DMS53 treated with DMSO at 0.1 percent for 48 hours (cell line): ENCODE measurements around the gene MAGEB17.
"Not testable (repeated sequence)": the region's sequence is repeated elsewhere in the genome, so short reads cannot be mapped to it uniquely, and the experiment has no call there.

Experiments used
- DNase-seq: peaks from one replicate; lab custom pipeline; 2025; ENCODE audit not compliant: unreplicated experiment; lab: John Stamatoyannopoulos, UW

MAGEB17 gene

DNA sequence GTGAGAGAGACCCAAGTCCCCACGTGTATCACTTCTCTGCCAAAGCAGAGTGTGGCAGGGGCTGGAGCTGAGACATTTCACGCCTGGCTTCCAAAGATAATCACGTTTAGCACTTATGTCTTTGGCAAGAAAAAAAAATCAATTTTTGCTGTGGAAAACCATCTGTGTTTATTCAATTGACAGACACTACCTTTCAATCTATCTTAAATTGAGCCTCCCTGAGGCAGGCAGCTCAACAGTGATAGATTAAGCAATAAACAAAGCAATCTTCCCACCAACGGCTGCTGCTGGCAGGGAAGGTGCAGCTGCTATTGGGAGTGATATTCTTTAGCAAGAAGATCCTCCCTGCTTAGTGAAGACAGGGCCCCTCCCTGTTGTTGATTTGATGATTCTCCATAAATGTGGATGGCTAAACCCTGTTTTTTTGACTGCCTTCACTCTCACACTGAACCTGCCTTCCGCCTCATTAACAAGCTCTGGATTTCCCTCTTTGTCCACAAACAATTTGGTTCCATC is 11.6 kb upstream of the MAGEB17 start:
- no peak for DNase-seq

DNA sequence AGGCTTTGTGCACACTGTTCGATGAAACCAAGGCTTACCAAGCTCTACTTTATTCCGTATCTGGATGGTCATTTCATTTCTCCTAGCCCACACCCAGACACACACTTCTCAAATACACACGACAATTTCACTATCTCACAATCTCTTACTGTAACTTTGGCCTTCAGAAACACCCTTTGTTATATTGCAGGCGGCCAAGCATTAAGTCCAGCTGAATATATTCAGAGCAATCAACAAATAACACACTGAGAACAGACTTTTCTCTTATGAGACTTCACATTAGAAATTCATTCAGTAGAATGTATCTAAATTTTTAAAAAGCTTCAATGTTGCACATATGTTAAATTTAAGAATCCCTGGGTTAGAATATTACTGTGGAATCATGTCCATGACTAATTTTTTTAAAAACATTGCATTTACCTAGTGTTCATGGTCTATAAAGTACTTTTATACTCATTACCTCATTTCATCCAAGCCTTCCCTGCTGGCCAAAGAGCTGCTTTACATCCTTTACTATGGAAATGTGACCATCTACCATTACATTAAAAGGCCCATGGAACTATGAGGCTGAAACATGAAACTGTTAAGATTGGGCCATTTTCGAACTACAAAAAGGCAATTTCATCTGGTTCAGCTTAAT is 10.5 kb upstream of the MAGEB17 start:
- no peak for DNase-seq

- no peak for DNase-seq
Observed at GRCh38 chrX:16160729-16161128, 6.6 kb upstream of the MAGEB17 start.

GRCh38 chrX:16161173-16161572 is 6.1 kb upstream of the MAGEB17 start:
- not testable (repeated sequence) for DNase-seq

- no peak for DNase-seq
Observed at GRCh38 chrX:16162391-16162790, 4.9 kb upstream of the MAGEB17 start.

DNA sequence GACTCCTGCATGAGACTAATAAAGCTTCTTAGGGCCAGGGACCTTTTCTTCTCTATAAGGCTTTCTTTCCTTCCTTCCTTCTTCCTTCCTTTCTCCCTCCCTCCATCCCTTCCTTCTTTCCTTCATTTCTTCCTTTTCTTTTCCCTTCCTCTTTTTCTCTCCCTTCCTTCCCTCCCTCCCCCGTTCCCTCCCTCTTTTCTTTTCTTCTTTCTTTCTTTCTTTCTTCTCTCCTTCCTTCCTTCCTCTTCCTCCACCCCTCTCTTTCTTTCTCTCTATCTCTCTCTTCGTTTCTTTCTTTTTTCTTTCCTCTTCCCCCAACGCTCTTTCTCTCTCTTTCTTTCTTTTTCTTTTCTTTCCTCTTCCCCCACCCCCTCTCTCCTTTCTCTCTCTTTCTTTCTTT is 2.5 kb upstream of the MAGEB17 start:
- DNase-seq, result no peak

- DNase-seq, result no peak
Observed at GRCh38 chrX:16171039-16171438, 3.8 kb downstream of the MAGEB17 start.

DNA sequence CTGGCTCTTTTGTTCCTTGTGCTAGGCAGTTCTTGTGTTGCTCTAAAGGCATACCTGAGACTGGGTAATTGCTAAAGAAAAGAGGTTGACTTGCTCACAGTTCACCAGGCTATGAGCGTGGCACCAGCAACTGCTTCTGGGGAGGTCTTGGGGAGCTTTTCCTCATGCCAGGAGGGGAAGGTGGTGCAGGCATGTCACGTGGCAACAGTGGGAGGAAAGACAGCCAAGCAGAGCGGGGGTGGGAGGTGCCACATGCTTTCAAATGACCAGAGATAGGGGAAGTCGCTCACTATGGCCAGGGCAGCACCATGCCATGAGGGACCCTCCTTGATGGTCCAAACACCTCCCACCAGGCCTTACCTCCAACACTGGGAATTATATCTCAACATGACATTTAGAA is 4.7 kb downstream of the MAGEB17 start:
- DNase-seq, result no peak

DNA sequence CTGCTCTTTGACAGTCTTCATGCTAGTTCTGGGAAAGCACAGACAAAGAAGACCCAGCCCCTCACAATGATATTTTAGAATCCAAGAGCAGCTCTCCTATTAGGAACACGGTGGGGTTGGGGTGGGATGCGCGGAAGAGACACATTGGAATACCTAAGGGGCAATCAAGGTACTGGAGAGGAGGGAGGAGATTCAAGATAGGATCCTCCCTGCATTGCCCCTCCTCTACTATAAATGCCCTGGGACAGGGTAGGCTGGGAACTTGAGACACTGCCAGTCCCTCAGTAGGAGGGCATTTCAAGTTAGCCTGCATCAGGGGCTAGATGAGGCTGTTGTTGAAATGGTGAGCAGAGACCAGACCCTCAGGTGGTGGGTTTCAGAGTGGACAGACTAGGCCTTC is 5.1 kb downstream of the MAGEB17 start:
- no peak for DNase-seq

DNA sequence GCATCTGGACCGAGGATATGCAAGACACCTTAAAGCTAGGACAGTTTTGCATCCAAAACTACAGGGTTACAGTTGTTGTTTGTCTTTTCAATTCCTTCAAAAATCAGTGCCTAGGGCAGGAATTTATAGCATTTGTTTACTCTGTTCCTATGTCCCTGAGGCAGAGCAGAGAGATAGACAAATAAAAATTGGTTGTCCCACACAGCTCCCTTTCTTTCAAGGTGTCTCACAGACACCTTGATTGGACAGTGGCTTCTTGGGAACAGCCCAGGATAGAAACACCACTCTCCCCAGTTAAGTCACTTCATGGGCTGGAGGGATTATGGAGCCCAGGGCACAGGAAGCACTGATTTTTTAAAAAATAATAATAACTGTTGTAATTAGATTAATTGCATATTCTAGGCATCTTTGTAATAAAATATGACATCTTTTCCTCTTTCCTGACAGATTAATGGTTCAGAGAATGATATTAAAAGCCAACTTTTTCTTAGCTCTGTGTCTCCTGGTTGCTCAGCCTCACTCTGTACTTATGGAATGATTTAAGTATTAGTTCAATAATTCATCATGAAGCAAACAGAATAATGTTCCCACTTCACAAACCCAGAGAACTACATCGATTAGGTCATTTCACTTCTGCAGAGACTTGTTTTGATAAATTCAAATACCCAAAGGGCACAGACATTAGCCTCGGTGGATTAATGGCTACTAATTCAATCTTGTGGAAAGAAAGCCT is 8.2 kb downstream of the MAGEB17 start:
- DNase-seq, result no peak

GRCh38 chrX:16177260-16177659 is 10.0 kb downstream of the MAGEB17 start:
- no peak for DNase-seq

GRCh38 chrX:16183843-16184242 is 16.6 kb downstream of the MAGEB17 start:
- DNase-seq, result not testable (repeated sequence)

DNA sequence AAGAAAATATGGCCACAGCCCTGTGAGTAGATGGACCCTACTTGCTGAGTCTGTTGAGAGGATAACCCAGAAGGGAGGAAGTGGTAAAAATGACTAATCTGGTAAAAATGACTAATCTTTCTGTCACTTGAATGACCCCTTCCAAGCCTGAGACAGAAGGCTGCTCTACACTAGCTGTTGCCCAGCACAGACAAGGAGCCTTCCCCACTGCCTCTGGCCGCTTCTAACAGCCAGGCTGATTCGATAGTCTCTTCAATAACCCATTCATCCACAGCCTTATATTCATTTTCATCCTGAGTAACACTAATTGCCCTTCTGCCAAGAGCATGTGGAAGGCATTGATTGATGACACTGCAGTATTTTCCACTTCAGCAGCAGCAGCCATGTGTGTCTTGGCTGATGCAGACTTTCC is 18.4 kb downstream of the MAGEB17 start:
- no peak for DNase-seq

- DNase-seq, result no peak
Observed at GRCh38 chrX:16186380-16187007, 19.2 kb downstream of the MAGEB17 start.

DNA sequence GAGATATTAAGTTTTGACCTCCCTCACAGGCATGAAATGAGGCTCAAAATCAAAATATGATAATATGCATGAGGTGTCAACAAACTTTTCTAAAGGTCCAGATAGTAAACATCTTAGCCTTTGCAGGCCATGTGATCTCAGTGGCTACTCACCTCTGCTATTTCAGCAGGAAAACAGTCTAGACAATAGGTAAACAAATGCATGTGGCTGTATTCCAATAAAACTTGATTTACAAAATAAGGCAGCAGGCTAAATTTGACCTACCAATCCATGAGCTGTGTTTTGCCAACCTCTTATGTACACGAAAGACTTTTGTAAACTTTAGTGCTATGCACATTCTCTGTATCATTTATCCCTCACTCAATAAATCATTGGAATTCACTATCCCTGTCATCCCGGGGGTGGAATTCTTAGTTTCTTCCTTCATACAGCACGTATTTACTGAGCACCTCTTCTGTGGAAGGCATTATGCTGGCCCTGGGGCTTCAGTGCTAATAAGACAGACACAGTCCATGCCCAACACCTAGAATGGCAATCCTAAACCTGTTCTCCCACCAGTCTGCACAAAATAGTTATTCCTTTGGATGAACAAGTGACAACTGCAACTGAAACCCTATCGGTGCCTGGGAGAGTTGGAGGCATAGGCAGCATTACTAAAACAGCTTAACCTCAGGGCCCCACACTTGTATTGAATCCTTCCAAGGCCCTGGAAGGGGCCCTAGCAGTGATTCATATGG is 19.9 kb downstream of the MAGEB17 start:
- no peak for DNase-seq

DNA sequence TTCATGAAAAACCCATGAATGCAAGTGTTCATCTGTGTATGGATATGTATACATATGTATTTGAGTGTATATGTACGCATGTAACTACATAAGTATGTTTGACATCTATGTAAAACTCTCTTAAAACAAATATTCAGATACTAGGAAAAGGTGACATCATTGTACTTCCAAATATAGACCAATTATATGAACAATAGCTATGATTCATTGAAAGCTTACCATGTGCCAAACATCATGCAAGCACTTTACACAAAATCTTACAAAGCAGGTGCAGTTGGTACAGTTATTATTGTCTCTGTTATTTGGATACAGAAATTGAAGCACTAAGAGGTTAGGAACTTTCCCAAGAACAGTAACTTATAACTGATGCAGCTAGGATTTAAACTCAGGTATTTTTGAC is 21.4 kb downstream of the MAGEB17 start:
- DNase-seq, result peak; percentile 20

DNA sequence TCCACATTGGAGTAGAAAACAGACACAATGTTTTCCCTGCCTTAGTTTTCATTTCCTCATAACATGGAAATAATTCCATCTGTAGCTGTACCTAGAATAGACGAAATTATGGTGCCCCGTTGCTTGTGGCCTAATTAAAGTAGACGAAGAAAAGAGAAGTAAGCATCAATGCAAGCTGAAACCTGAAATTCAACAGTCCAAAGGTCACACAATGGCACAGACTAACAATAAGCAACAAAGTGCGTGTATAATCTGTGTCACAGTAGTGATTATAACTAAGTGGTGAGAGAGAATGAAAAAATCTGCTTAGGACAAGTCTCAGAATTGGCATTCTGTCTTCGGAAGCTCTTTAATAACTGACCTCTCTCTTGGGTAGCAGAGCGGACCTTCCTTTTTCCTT is 24.3 kb downstream of the MAGEB17 start:
- DNase-seq, result no peak

- no peak for DNase-seq
Observed at GRCh38 chrX:16196829-16197228, 29.5 kb downstream of the MAGEB17 start.

DNA sequence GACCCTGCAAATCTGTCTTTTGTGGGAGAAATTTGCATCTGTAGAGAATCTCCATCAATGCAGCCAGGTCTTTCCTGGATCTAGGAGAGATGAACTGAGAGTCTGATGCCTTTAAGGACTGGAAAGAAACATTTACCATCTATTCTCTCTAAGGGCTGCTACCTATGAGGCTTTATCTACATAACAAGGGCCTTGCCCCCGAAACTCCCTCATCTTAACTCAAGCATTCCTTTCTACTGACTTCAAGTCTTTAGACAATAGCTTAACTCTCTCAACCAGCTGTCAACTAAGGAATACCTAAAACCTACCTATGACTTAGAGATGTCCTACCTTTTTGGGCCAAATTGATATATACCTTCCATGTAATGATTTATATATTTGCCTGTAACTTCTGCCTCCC is 32.1 kb downstream of the MAGEB17 start:
- DNase-seq, result no peak

DNA sequence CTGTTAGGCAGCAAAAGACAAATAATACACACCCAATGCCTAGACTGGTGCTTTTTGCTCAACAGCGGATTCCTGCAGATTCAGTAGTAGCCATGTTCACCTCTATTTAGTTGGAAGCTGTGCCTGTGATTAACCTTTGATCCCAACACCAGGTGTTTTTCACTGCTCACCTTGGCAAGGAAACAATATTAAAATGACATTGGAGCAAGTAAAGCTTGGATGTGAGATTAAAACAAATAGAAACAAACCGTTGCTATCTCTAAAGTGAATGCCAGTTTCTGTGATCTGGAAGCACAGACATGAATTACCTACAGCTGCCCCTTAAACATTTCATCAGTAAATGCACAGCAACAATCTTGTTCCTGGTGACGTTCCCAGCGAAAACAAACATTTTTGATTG is 35.7 kb downstream of the MAGEB17 start:
- DNase-seq, result peak; percentile 9

DNA sequence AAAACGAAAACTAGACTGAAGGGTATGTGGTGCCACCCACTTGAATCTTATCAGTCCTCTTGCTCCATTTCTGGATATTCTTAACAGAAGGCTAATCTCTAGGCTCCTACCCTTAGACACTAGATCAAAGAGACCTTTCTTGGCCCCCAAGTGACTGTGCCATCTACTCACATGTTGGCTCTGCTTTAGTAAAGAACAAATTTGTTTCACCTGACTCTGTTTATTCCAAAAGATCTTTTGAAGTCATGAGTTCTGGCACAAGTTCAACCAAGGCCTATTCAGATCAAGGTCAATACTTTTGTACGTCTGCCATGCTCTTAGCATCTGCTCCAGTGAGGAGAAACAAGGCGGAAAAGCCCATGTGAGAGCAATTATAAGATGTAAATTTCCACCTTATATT is 37.3 kb downstream of the MAGEB17 start:
- DNase-seq, result no peak
